Glomerular visceral epithelial cell (primary cell): Measurements from ENCODE around the gene GKN1.
A peak's percentile ranks its signal among the peaks of the same experiment; 100 is the strongest.

ENCODE experiments used
- DNase-seq: peaks from one replicate; pipeline ENCODE4 v3.0.0-alpha.2; 2016; ENCODE audit errors: extremely low spot score

Gene GKN1

GRCh38 chr2:68959001-68959400 lies 15.4 kb upstream of the GKN1 start:
- DNase-seq = no peak

- no peak for DNase-seq
Observed at GRCh38 chr2:68961380-68961779, 13.1 kb upstream of the GKN1 start.

GRCh38 chr2:68964282-68964681 lies 10.2 kb upstream of the GKN1 start:
- DNase-seq = no peak

GRCh38 chr2:68968221-68968620 lies 6.2 kb upstream of the GKN1 start:
- no peak for DNase-seq

GRCh38 chr2:68969736-68970490 lies 4.5 kb upstream of the GKN1 start:
- DNase-seq = no peak

GRCh38 chr2:68970566-68971265 lies 3.7 kb upstream of the GKN1 start:
- no peak for DNase-seq

GRCh38 chr2:68971591-68972231 lies 2.7 kb upstream of the GKN1 start:
- DNase-seq = peak; percentile 92

GRCh38 chr2:68974946-68975665 lies 670 bp downstream of the GKN1 start:
- no peak for DNase-seq

GRCh38 chr2:68975844-68976243 lies 1.4 kb downstream of the GKN1 start:
- no peak for DNase-seq

GRCh38 chr2:68977453-68977852 lies 3.0 kb downstream of the GKN1 start:
- no peak for DNase-seq

GRCh38 chr2:68978098-68978497 lies 3.7 kb downstream of the GKN1 start:
- DNase-seq = no peak

GRCh38 chr2:68980956-68981355 lies 6.5 kb downstream of the GKN1 start:
- peak; percentile 63 for DNase-seq

GRCh38 chr2:68987021-68987503 lies 12.6 kb downstream of the GKN1 start:
- no peak for DNase-seq

- no peak for DNase-seq
Observed at GRCh38 chr2:68989035-68989434, 14.6 kb downstream of the GKN1 start.

GRCh38 chr2:68992341-68992740 lies 17.9 kb downstream of the GKN1 start:
- no peak for DNase-seq

- DNase-seq = no peak
Observed at GRCh38 chr2:68992933-68993332, 18.5 kb downstream of the GKN1 start.

GRCh38 chr2:68993660-68994059 lies 19.2 kb downstream of the GKN1 start:
- DNase-seq = no peak

GRCh38 chr2:68994864-68995263 lies 20.4 kb downstream of the GKN1 start:
- peak; percentile 79 for DNase-seq

GRCh38 chr2:68995916-68996315 lies 21.5 kb downstream of the GKN1 start:
- no peak for DNase-seq

- no peak for DNase-seq
Observed at GRCh38 chr2:68997401-68997800, 23.0 kb downstream of the GKN1 start.

GRCh38 chr2:69001879-69002278 lies 27.4 kb downstream of the GKN1 start:
- DNase-seq = no peak

GRCh38 chr2:69003731-69004130 lies 29.3 kb downstream of the GKN1 start:
- DNase-seq = no peak
